B cell (primary cell): ENCODE results near the gene TPRG1L. TPM values are rescaled to one million over a fixed set of nuclear protein-coding genes. Genes with fewer than 3 reads are reported as not detected.

ENCODE experiments used
- ATAC-seq: fragments of 200-7000 bp; cut with Tn5 transposase; one replicate; pipeline ENCODE4 v1.10.0; 2021; ENCODE audit warnings: low read depth, mild to moderate bottlenecking, moderate number of reproducible peaks, moderate library complexity
- CTCF ChIA-PET: fragments of 350-600 bp; sonication (Branson Sonifier 250); formaldehyde crosslinking; loops from one replicate; lab custom pipeline; 2021; ENCODE audit warnings: antibody characterized with exemption, inconsistent platforms; lab: Charles Lee
- POLR2A ChIA-PET: fragments of 350-600 bp; sonication (Branson Sonifier 250); formaldehyde crosslinking; loops from one replicate; lab custom pipeline; 2021; ENCODE audit warnings: antibody characterized with exemption; lab: Charles Lee
- DNase-seq: peaks from one replicate; pipeline ENCODE4 v3.0.0; 2013
- H2AFZ ChIP-seq: 2 replicates; pipeline ENCODE4 v1.6.1; 2012; ENCODE audit warnings: mild to moderate bottlenecking, low read depth, low read length; ENCODE audit not compliant: insufficient read depth, poor library complexity, severe bottlenecking
- H3K27ac ChIP-seq, 2 donors: 1 replicate in 1 of 2; 2 replicates in 1 of 2; pipeline ENCODE4 v1.5.1; 2012 to 2013; ENCODE audit warnings: low read length in 2 of 2, mild to moderate bottlenecking in 2 of 2, moderate library complexity in 1 of 2
- H3K27me3 ChIP-seq, 4 experiments: fragments of 200-600 bp in 1 of 4; sonication (generic) in 1 of 4; replicated peaks in 1 of 4; 1 replicate in 2 of 4; 2 replicates in 2 of 4; pipeline versions ENCODE4 v1.6.1 to v1.7.0; 2013 to 2016; ENCODE audit warnings: low read length in 3 of 4, mild to moderate bottlenecking in 2 of 4, mixed read lengths in 1 of 4, moderate library complexity in 1 of 4; ENCODE audit not compliant: insufficient read depth in 4 of 4, control insufficient read depth in 3 of 4; ENCODE audit errors: control extremely low read depth in 1 of 4
- H3K36me3 ChIP-seq, 2 experiments: replicated peaks in 1 of 2; 1 replicate in 1 of 2; 2 replicates in 1 of 2; pipeline versions ENCODE4 v1.6.1 to v1.7.1; 2013; ENCODE audit warnings: low read length in 1 of 2; ENCODE audit not compliant: insufficient read depth in 2 of 2, control insufficient read depth in 1 of 2; ENCODE audit errors: control extremely low read depth in 1 of 2, extremely low read depth in 1 of 2
- H3K4me1 ChIP-seq, 2 donors: fragments of 200-600 bp in 1 of 2; sonication (generic) in 1 of 2; 1 replicate in 1 of 2; 2 replicates in 1 of 2; pipeline versions ENCODE4 v1.5.1 to v1.6.1; 2013 to 2017; ENCODE audit warnings: low read length in 2 of 2; ENCODE audit not compliant: control insufficient read depth in 2 of 2, insufficient read depth in 2 of 2
- H3K4me2 ChIP-seq: replicated peaks from 2 replicates; pipeline ENCODE3; 2012; ENCODE audit warnings: mild to moderate bottlenecking, low read depth, low read length; ENCODE audit not compliant: poor library complexity, severe bottlenecking
- H3K4me3 ChIP-seq, 5 experiments: fragments of 200-600 bp in 1 of 5; sonication (generic) in 1 of 5; 1 replicate in 3 of 5; 2 replicates in 2 of 5; pipeline versions ENCODE4 v1.5.1 to v1.7.0; 2011 to 2016; ENCODE audit warnings: low read length in 4 of 5, mild to moderate bottlenecking in 4 of 5, low read depth in 2 of 5, control low read depth in 1 of 5, moderate library complexity in 1 of 5; ENCODE audit not compliant: insufficient read depth in 1 of 5; ENCODE audit errors: control extremely low read depth in 1 of 5, extremely low read depth in 1 of 5
- H3K79me2 ChIP-seq: fragments of 200-600 bp; sonication (generic); one replicate; pipeline ENCODE4 v1.6.0; 2016; ENCODE audit warnings: low read length; ENCODE audit not compliant: control insufficient read depth, insufficient read depth
- H3K9ac ChIP-seq: fragments of 200-600 bp; sonication (generic); 2 replicates; pipeline ENCODE4 v1.6.1; 2017; ENCODE audit warnings: mild to moderate bottlenecking, low read length, moderate library complexity
- H3K9me3 ChIP-seq, 3 donors: one replicate each; pipeline versions ENCODE4 v1.6.1 to v1.7.1; 2013; ENCODE audit warnings: low read length in 2 of 3; ENCODE audit not compliant: control insufficient read depth in 2 of 3, insufficient read depth in 1 of 3; ENCODE audit errors: control extremely low read depth in 1 of 3
- H4K20me1 ChIP-seq: 2 replicates; pipeline ENCODE4 v1.6.0; 2012; ENCODE audit warnings: mild to moderate bottlenecking, low read length; ENCODE audit not compliant: insufficient read depth, control insufficient read depth, poor library complexity, severe bottlenecking
- H3K27ac Mint-ChIP-seq: one replicate; pipeline ENCODE4 v1.8.0; 2021; ENCODE audit warnings: mixed read lengths
- H3K27me3 Mint-ChIP-seq: one replicate; pipeline ENCODE4 v1.8.0; 2021; ENCODE audit warnings: mixed read lengths
- H3K4me1 Mint-ChIP-seq: one replicate; pipeline ENCODE4 v1.8.0; 2021; ENCODE audit warnings: mixed read lengths
- H3K4me3 Mint-ChIP-seq: one replicate; pipeline ENCODE4 v1.8.0; 2021; ENCODE audit warnings: mixed read lengths
- H3K9me3 Mint-ChIP-seq: one replicate; pipeline ENCODE4 v1.8.0; 2022; ENCODE audit warnings: mixed read lengths; ENCODE audit not compliant: insufficient read depth
- EZH2 ChIP-seq: IDR thresholded peaks from 2 replicates; pipeline ENCODE4 v1.6.1; 2012; ENCODE audit warnings: borderline replicate concordance, low read depth, mild to moderate bottlenecking, moderate library complexity, low read length; ENCODE audit not compliant: insufficient read depth, poor library complexity, severe bottlenecking
- WGBS: methylation state at CpG from one replicate; pipeline ENCODE4 v1.1.5; 2013; ENCODE audit warnings: missing lambda C conversion rate; ENCODE audit not compliant: insufficient coverage; 5-methylcytosine and 5-hydroxymethylcytosine counted together
- intact Hi-C: fragments of 100-400 bp; cut with micrococcal nuclease; formaldehyde crosslinking; loops from one replicate; pipeline ENCODE4 v1.10.0; 2022
- polyA plus RNA-seq: library from polyadenylated mRNA; depleted of rRNA; stranded (reverse); fragments of >200 nt; gene quantifications from 2 replicates; pipeline ENCODE4 v1.2.3, GENCODE V29; 2012
- total RNA-seq, 2 donors: library from RNA; stranded (reverse); fragments of 120-200 nt in 1 of 2; gene quantifications; 1 replicate in 1 of 2; 2 replicates in 1 of 2; pipeline versions ENCODE4 v1.2.3 to v1.2.4, GENCODE V29; 2013 to 2022
- TF ChIP-seq, protein P1 (sequence below): fragments of 200-600 bp; IDR thresholded peaks from one replicate; pipeline ENCODE4 v1.8.0; 2022; ENCODE audit warnings: antibody characterized with exemption, mild to moderate bottlenecking

TPRG1L gene
- total and polyA plus RNA-seq, 2 donors (not counting 1 experiment from before 2014, with no cell fraction given): 19.5 to 48.6 TPM

DNA sequence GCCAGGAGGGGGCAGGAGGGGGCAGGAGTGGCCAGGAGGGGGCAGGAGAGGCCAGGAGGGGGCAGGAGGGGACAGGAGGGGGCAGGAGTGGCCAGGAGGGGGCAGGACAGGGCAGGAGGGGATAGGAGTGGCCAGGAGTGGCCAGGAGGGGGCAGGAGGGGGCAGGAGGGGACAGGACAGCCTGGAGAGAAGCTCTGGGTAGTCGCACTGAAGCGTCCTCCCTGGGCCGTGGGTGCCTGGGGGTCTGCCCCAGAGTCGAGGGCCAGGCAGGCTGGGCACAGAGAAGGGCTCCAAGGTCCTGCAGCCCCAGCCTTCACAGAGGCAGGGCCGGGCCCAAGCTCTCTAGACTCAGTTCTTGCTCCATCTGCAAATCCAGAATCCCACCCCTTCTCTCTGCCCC, 36.4 kb upstream of the TPRG1L start:
- no peak for DNase-seq
- CTCF ChIA-PET: interaction anchor here (1.5 kb wide), 1 partner anchor 31 kb away, joined by 4 read pairs; no protein-coding TSS in a partner anchor
- Histone ChIP-seq H3K4me2 (no peak overlapping the region), H3K4me3 (no peak overlapping the region), H3K4me1 (peaks cover under 1 to 4% of the 10 kb centered on the region in 2 donors), H3K27ac (no peak overlapping the region), H3K36me3 (no peaks in the 10 kb centered on the region), H3K27me3 (no peaks in the 10 kb centered on the region), H2AFZ (no peak overlapping the region), H4K20me1 (no peaks in the 10 kb centered on the region), H3K9ac (no peak overlapping the region), H3K79me2 (no peaks in the 10 kb centered on the region), H3K9me3 (no peaks in the 10 kb centered on the region)
- POLR2A ChIA-PET: no interaction called here
- TF ChIP-seq, protein P1, sequence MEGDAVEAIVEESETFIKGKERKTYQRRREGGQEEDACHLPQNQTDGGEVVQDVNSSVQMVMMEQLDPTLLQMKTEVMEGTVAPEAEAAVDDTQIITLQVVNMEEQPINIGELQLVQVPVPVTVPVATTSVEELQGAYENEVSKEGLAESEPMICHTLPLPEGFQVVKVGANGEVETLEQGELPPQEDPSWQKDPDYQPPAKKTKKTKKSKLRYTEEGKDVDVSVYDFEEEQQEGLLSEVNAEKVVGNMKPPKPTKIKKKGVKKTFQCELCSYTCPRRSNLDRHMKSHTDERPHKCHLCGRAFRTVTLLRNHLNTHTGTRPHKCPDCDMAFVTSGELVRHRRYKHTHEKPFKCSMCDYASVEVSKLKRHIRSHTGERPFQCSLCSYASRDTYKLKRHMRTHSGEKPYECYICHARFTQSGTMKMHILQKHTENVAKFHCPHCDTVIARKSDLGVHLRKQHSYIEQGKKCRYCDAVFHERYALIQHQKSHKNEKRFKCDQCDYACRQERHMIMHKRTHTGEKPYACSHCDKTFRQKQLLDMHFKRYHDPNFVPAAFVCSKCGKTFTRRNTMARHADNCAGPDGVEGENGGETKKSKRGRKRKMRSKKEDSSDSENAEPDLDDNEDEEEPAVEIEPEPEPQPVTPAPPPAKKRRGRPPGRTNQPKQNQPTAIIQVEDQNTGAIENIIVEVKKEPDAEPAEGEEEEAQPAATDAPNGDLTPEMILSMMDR: no peak
- TF ChIP-seq EZH2: no peak
- H3K9me3 Mint-ChIP-seq: no peaks in the 10 kb centered on the region
- no peaks in the 10 kb centered on the region for H3K4me1 Mint-ChIP-seq
- no peak overlapping the region for H3K27ac Mint-ChIP-seq
- ATAC-seq: no peak
- H3K27me3 Mint-ChIP-seq: no peaks in the 10 kb centered on the region
- WGBS: 91% methylated on average over 5 of the region's 5 CpGs
- intact Hi-C loops: no loop called here
- no peak overlapping the region for H3K4me3 Mint-ChIP-seq

DNA sequence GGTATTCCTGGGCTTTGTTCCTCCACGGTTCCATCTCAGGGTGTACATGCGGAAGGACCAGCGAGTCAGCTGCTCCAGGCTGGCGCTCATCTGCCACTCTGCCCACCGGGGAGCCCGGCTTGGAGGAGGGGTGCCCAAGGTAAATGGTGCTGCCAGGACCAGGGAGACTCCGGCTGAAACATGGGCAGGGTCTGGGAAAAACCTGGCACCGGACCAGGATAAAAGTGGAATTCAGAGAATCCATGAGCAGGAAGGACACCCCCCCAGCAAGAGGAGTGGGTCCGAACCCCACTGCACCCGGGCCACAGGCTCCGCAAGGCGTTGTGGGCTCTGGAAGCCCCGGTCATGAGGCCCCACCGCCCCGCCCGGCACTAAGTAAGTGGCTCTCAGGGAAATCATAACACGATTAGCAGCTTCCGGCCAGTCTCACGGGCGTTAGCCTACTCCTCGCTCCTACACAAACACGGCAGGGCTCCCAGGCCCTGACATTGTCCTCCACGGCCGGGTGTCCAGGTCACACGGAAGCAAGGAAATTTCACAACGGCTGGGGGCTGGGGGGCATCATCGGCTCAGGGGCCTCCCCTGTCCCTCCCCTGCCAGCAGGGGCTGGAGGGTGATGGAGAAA, 34.6 kb upstream of the TPRG1L start:
- H3K79me2 ChIP-seq: no peaks in the 10 kb centered on the region
- H3K27ac Mint-ChIP-seq: peak overlapping the region; percentile 32
- no peaks in the 10 kb centered on the region for H3K9me3 ChIP-seq
- no peaks in the 10 kb centered on the region for H3K36me3 ChIP-seq
- intact Hi-C loops: no loop called here
- POLR2A ChIA-PET: no interaction called here
- no peaks in the 10 kb centered on the region for H3K9me3 Mint-ChIP-seq
- CTCF ChIA-PET: interaction anchor here (1.6 kb wide), 1 partner anchor 137 kb away, joined by 3 read pairs; no protein-coding TSS in a partner anchor
- TF ChIP-seq, protein P1: no peak
- no peak for TF ChIP-seq EZH2
- H3K9ac ChIP-seq: no peak overlapping the region
- no peaks in the 10 kb centered on the region for H3K27me3 Mint-ChIP-seq
- no peak overlapping the region for H2AFZ ChIP-seq
- no peak for DNase-seq
- no peak overlapping the region for H3K4me3 Mint-ChIP-seq
- WGBS: 95% methylated on average over 27 of the region's 27 CpGs
- H3K4me2 ChIP-seq: no peak overlapping the region
- ATAC-seq: no peak
- H3K4me1 ChIP-seq: peaks cover 5 to 9% of the 10 kb centered on the region in 2 donors
- no peak overlapping the region for H3K27ac ChIP-seq
- H3K27me3 ChIP-seq: no peaks in the 10 kb centered on the region
- peaks cover 4% of the 10 kb centered on the region for H3K4me1 Mint-ChIP-seq
- no peak overlapping the region for H3K4me3 ChIP-seq
- H4K20me1 ChIP-seq: no peaks in the 10 kb centered on the region
